CD4-positive, alpha-beta T cell (primary cell): Measurements from ENCODE around the gene C1QL2. TPM values are rescaled to one million over a fixed set of nuclear protein-coding genes. Genes with fewer than 3 reads are reported as not detected.

Experiments used
- ATAC-seq: fragments of 200-7000 bp; cut with Tn5 transposase; one replicate; pipeline ENCODE4 v1.10.0; 2022; ENCODE audit warnings: mild to moderate bottlenecking; ENCODE audit not compliant: poor library complexity
- CTCF ChIA-PET: fragments of 350-600 bp; sonication (Branson Sonifier 250); formaldehyde crosslinking; loops from one replicate; lab custom pipeline; 2021; ENCODE audit warnings: antibody characterized with exemption, inconsistent platforms; lab: Charles Lee
- POLR2A ChIA-PET: fragments of 350-600 bp; sonication (Branson Sonifier 250); formaldehyde crosslinking; loops from one replicate; lab custom pipeline; 2021; ENCODE audit warnings: antibody characterized with exemption, inconsistent platforms; lab: Charles Lee
- DNase-seq, 14 experiments: peaks; one replicate each; pipeline ENCODE4 v3.0.0-alpha.2; 2013 to 2020; ENCODE audit warnings: mixed read lengths in 2 of 14
- H3K27ac ChIP-seq, 2 donors: one replicate each; pipeline versions ENCODE4 v1.5.1 to v1.7.0; 2013; ENCODE audit warnings: low read length in 2 of 2, low read depth in 1 of 2, mild to moderate bottlenecking in 1 of 2
- H3K27me3 ChIP-seq, 2 experiments: 1 replicate in 1 of 2; 2 replicates in 1 of 2; pipeline versions ENCODE4 v1.6.1 to v1.7.0; 2013; ENCODE audit warnings: low read length in 2 of 2, control low read depth in 1 of 2, mild to moderate bottlenecking in 1 of 2, moderate library complexity in 1 of 2; ENCODE audit not compliant: insufficient read depth in 2 of 2, control insufficient read depth in 1 of 2
- H3K36me3 ChIP-seq: one replicate; pipeline ENCODE4 v1.6.1; 2013; ENCODE audit warnings: low read length, control low read depth; ENCODE audit not compliant: insufficient read depth
- H3K4me1 ChIP-seq: one replicate; pipeline ENCODE4 v1.6.1; 2013; ENCODE audit warnings: low read length, control low read depth; ENCODE audit not compliant: insufficient read depth
- H3K4me3 ChIP-seq: one replicate; pipeline ENCODE4 v1.5.1; 2013; ENCODE audit warnings: mild to moderate bottlenecking, low read length, moderate library complexity
- H3K9me3 ChIP-seq, 2 experiments: 1 replicate in 1 of 2; 2 replicates in 1 of 2; pipeline versions ENCODE4 v1.6.1 to v1.7.0; 2013; ENCODE audit warnings: low read length in 2 of 2, mild to moderate bottlenecking in 2 of 2, control low read depth in 1 of 2, moderate library complexity in 1 of 2; ENCODE audit not compliant: control insufficient read depth in 1 of 2, insufficient read depth in 1 of 2
- H3K27ac Mint-ChIP-seq: one replicate; pipeline ENCODE4 v1.8.0; 2020; ENCODE audit warnings: mixed read lengths
- H3K27me3 Mint-ChIP-seq: one replicate; pipeline ENCODE4 v1.8.0; 2021; ENCODE audit warnings: mixed read lengths
- H3K36me3 Mint-ChIP-seq: one replicate; pipeline ENCODE4 v1.8.0; 2021; ENCODE audit warnings: low read depth, mixed read lengths
- H3K4me1 Mint-ChIP-seq: one replicate; pipeline ENCODE4 v1.8.0; 2021; ENCODE audit warnings: low read depth, mixed read lengths
- H3K4me3 Mint-ChIP-seq: one replicate; pipeline ENCODE4 v1.8.0; 2020; ENCODE audit warnings: mild to moderate bottlenecking, mixed read lengths
- H3K9me3 Mint-ChIP-seq: one replicate; pipeline ENCODE4 v1.8.0; 2020; ENCODE audit warnings: mixed read lengths
- CTCF ChIP-seq: fragments of 200-600 bp; IDR thresholded peaks from one replicate; pipeline ENCODE4 v1.8.0; 2022; ENCODE audit warnings: antibody characterized with exemption, mild to moderate bottlenecking
- intact Hi-C, 2 experiments: fragments of 100-400 bp; cut with DNase I in 1 of 2; cut with micrococcal nuclease in 1 of 2; formaldehyde crosslinking; loops; one replicate each; pipeline versions ENCODE4 v1.15.1 to v1.9.0; 2023 to 2025; cut with DNase I, micrococcal nuclease
- total RNA-seq, 174 experiments: library from RNA in 2 of 174; stranded (reverse) in 2 of 174; gene quantifications; one replicate each; pipeline ENCODE4 v1.2.3 and lab custom pipeline; 2021 to 2026

The C1QL2 gene
- total RNA-seq, 2 experiments from 2014 or later = not detected

DNA sequence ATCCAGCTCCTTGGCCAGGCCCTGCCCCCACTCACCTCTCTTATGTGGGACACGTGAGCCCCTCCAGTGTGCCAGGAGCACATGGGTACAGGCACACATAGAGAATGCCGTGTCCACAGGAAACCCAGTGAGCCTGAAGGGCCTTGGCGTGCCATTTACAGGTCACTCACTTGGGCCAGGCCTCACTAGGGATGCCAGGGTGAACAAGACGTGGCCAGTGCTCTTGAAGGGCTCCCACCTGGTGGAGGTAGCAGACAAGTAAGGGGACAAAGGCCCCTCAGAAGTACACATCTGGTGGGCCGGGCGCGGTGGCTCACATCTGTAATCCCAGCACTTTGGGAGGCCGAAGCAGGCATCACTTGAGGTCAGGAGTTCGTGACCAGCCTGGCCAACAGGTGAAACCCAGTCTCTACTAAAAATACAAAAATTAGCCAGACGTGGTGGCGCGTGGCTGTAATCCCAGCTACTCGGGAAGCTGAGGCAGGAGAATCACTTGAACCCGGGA lies 15.1 kb upstream of the C1QL2 start:
- H3K27ac ChIP-seq = no peak overlapping the region
- Mint-ChIP-seq H3K4me1 (no peaks in the 10 kb centered on the region), H3K27ac (no peak overlapping the region), H3K9me3 (no peaks in the 10 kb centered on the region), H3K36me3 (no peaks in the 10 kb centered on the region), H3K4me3 (no peak overlapping the region), H3K27me3 (peaks cover 7% of the 10 kb centered on the region)
- no peaks in the 10 kb centered on the region for H3K9me3 ChIP-seq
- ATAC-seq (no peak), DNase-seq (no peak)
- H3K4me3 ChIP-seq = no peak overlapping the region
- intact Hi-C loops = loop anchor here (1.0 to 10.0 kb wide), 6 partner anchors 161 to 1129 kb away; no protein-coding TSS in a partner anchor
- POLR2A ChIA-PET = no interaction called here
- no peak for TF ChIP-seq CTCF
- CTCF ChIA-PET = interaction anchor here (2.5 kb wide), 1 partner anchor 291 kb away, joined by 14 read pairs; no protein-coding TSS in a partner anchor
- no peaks in the 10 kb centered on the region for H3K36me3 ChIP-seq
- peaks cover 0 to 3% of the 10 kb centered on the region in 2 experiments for H3K27me3 ChIP-seq
- peaks cover 2% of the 10 kb centered on the region for H3K4me1 ChIP-seq

DNA sequence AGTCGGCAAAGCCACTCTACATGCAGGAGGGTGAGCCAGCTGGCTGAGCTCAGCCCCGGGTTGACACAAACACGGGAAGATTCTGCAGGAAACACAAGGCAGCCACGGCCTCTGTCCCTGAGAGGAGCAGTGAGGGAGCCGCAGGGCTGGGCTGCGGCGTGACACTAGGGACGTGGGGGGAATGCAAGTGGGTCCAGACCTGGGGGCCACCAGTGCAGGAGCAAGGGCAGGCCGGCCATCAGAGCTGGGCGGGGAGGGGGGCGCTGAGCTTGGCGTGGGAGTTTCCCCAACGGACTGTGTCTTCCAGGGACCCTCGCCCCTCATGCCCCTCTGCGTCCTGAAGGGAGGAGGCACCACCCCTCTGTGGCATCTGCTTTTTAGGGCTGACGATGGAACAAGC lies 12.0 kb upstream of the C1QL2 start:
- ATAC-seq = no peak
- no peak for DNase-seq
- Histone ChIP-seq H3K4me3 (no peak overlapping the region), H3K27me3 (peaks cover 5 to 7% of the 10 kb centered on the region in 2 experiments), H3K36me3 (no peaks in the 10 kb centered on the region), H3K4me1 (peaks cover 2% of the 10 kb centered on the region), H3K27ac (no peak overlapping the region), H3K9me3 (no peaks in the 10 kb centered on the region)
- Mint-ChIP-seq H3K27me3 (peaks cover 35% of the 10 kb centered on the region), H3K4me1 (no peaks in the 10 kb centered on the region), H3K36me3 (no peaks in the 10 kb centered on the region), H3K9me3 (no peaks in the 10 kb centered on the region), H3K27ac (no peak overlapping the region), H3K4me3 (no peak overlapping the region)
- ChIA-PET CTCF (no interaction called here), POLR2A (no interaction called here)
- intact Hi-C loops = loop anchor here in 1 of 2 experiments (5.0 to 10.0 kb wide), 4 partner anchors 158 to 1126 kb away; no protein-coding TSS in a partner anchor
- no peak for TF ChIP-seq CTCF

- no peak overlapping the region for H3K27ac Mint-ChIP-seq
- no peak for ATAC-seq
- Histone ChIP-seq H3K36me3 (no peaks in the 10 kb centered on the region), H3K9me3 (no peaks in the 10 kb centered on the region), H3K27ac (no peak overlapping the region), H3K4me3 (no peak overlapping the region), H3K27me3 (peaks cover 5 to 7% of the 10 kb centered on the region in 2 experiments), H3K4me1 (peaks cover 2% of the 10 kb centered on the region)
- H3K27me3 Mint-ChIP-seq = peaks cover 38% of the 10 kb centered on the region
- DNase-seq = no peak
- no peaks in the 10 kb centered on the region for H3K4me1 Mint-ChIP-seq
- H3K36me3 Mint-ChIP-seq = no peaks in the 10 kb centered on the region
- ChIA-PET POLR2A (no interaction called here), CTCF (no interaction called here)
- no peak overlapping the region for H3K4me3 Mint-ChIP-seq
- intact Hi-C loops = loop anchor here in 1 of 2 experiments (5.0 to 10.0 kb wide), 4 partner anchors 157 to 1125 kb away; no protein-coding TSS in a partner anchor
- H3K9me3 Mint-ChIP-seq = no peaks in the 10 kb centered on the region
- no peak for TF ChIP-seq CTCF
Observed at GRCh38 chr2:119169717-119170116, 11.2 kb upstream of the C1QL2 start.
